GM23338 (cell line): ENCODE data around the gene RBM12. TPM values are rescaled to one million over a fixed set of nuclear protein-coding genes. Genes with fewer than 3 reads are reported as not detected.

Experiments
- ATAC-seq: fragments of 200-7000 bp; cut with Tn5 transposase; 3 replicates; pipeline ENCODE4 v1.9.1; 2020
- DNase-seq: peaks from one replicate; pipeline ENCODE4 v3.0.0-alpha.2; 2015; ENCODE audit warnings: low spot score
- H2AFZ ChIP-seq: fragments of 200-600 bp; sonication (generic); 2 replicates; pipeline ENCODE4 v1.8.0; 2016; ENCODE audit warnings: antibody characterized with exemption, mild to moderate bottlenecking, moderate library complexity
- H3F3A ChIP-seq: fragments of 200-600 bp; sonication (generic); replicated peaks from 2 replicates; pipeline ENCODE4 v1.8.0; 2017; ENCODE audit warnings: antibody characterized with exemption, mixed run types, low read depth
- H3K27ac ChIP-seq: fragments of 200-600 bp; sonication (generic); 2 replicates; pipeline ENCODE4 v1.6.1; 2016; ENCODE audit warnings: low read depth
- H3K27me3 ChIP-seq: fragments of 200-600 bp; sonication (generic); 2 replicates; pipeline ENCODE4 v1.8.0; 2016; ENCODE audit warnings: mild to moderate bottlenecking, mixed run types, moderate library complexity; ENCODE audit not compliant: insufficient read depth
- H3K36me3 ChIP-seq: fragments of 200-600 bp; sonication (generic); 2 replicates; pipeline ENCODE4 v1.8.0; 2016; ENCODE audit warnings: mild to moderate bottlenecking; ENCODE audit not compliant: insufficient read depth
- H3K4me1 ChIP-seq: fragments of 200-600 bp; sonication (generic); 2 replicates; pipeline ENCODE4 v1.8.0; 2016; ENCODE audit warnings: mild to moderate bottlenecking, moderate library complexity; ENCODE audit not compliant: insufficient read depth
- H3K4me2 ChIP-seq: fragments of 200-600 bp; sonication (generic); 2 replicates; pipeline ENCODE4 v1.7.1; 2017; ENCODE audit warnings: mixed run types
- H3K4me3 ChIP-seq: fragments of 200-600 bp; sonication (generic); 2 replicates; pipeline ENCODE4 v1.6.1; 2016; ENCODE audit warnings: mixed run types
- H3K79me2 ChIP-seq: fragments of 200-600 bp; sonication (generic); replicated peaks from 2 replicates; pipeline ENCODE4 v1.8.0; 2017; ENCODE audit warnings: mild to moderate bottlenecking; ENCODE audit not compliant: insufficient read depth
- H3K9me2 ChIP-seq: fragments of 200-600 bp; sonication (generic); 2 replicates; pipeline ENCODE4 v1.8.0; 2017; ENCODE audit not compliant: insufficient read depth
- H4K20me1 ChIP-seq: fragments of 200-600 bp; sonication (generic); replicated peaks from 2 replicates; pipeline ENCODE4 v1.8.0; 2017; ENCODE audit warnings: mild to moderate bottlenecking; ENCODE audit not compliant: insufficient read depth
- H3K27ac Mint-ChIP-seq: 2 replicates; pipeline ENCODE4 v1.8.0; 2020; ENCODE audit warnings: inconsistent platforms, mild to moderate bottlenecking, moderate library complexity, mixed read lengths
- H3K27me3 Mint-ChIP-seq: 3 replicates; pipeline ENCODE4 v1.8.0; 2022; ENCODE audit warnings: low read depth, mild to moderate bottlenecking, moderate library complexity, mixed read lengths, inconsistent platforms; ENCODE audit not compliant: insufficient read depth, poor library complexity
- H3K36me3 Mint-ChIP-seq: 3 replicates; pipeline ENCODE4 v1.8.0; 2021; ENCODE audit warnings: low read depth, mild to moderate bottlenecking, inconsistent platforms, moderate library complexity, mixed read lengths
- H3K4me1 Mint-ChIP-seq: 3 replicates; pipeline ENCODE4 v1.8.0; 2020; ENCODE audit warnings: mild to moderate bottlenecking, inconsistent platforms, mixed read lengths
- H3K4me3 Mint-ChIP-seq: 3 replicates; pipeline ENCODE4 v1.8.0; 2021; ENCODE audit warnings: moderate library complexity, mild to moderate bottlenecking, inconsistent platforms, mixed read lengths
- H3K9me3 Mint-ChIP-seq: 3 replicates; pipeline ENCODE4 v1.8.0; 2020; ENCODE audit warnings: moderate library complexity, mild to moderate bottlenecking, inconsistent platforms, mixed read lengths
- CREB1 ChIP-seq: fragments of 250-450 bp; sonication (Bioruptor Pico); IDR thresholded peaks from 2 replicates; pipeline ENCODE4 v1.5.0; 2020; ENCODE audit warnings: low read depth, mild to moderate bottlenecking, moderate library complexity
- CTCF ChIP-seq, 2 experiments: fragments of 200-600 bp in 1 of 2; sonication (generic) in 1 of 2; conservative IDR thresholded peaks; 2 replicates each; pipeline versions ENCODE4 v1.5.1 to v1.6.1; 2016 to 2017; ENCODE audit warnings: antibody characterized with exemption in 2 of 2, low read depth in 2 of 2, mild to moderate bottlenecking in 2 of 2, moderate library complexity in 1 of 2
- ETS1 ChIP-seq: IDR thresholded peaks from 2 replicates; pipeline ENCODE4 v1.6.1; 2016; ENCODE audit warnings: antibody characterized with exemption
- EZH2 ChIP-seq: fragments of 200-600 bp; sonication (generic); IDR thresholded peaks from one replicate; pipeline ENCODE4 v1.8.0; 2017; ENCODE audit warnings: antibody characterized with exemption, mild to moderate bottlenecking, low read depth; ENCODE audit not compliant: unreplicated experiment
- EZH2phosphoT487 ChIP-seq: fragments of 200-600 bp; sonication (generic); IDR thresholded peaks from one replicate; pipeline ENCODE4 v1.8.1; 2018; ENCODE audit warnings: antibody characterized with exemption; ENCODE audit not compliant: unreplicated experiment
- JUNB ChIP-seq: IDR thresholded peaks from one replicate; pipeline ENCODE4 v1.6.1; 2016; ENCODE audit warnings: antibody characterized with exemption; ENCODE audit not compliant: unreplicated experiment
- NANOG ChIP-seq: IDR thresholded peaks from 2 replicates; pipeline ENCODE4 v1.6.1; 2016; ENCODE audit warnings: antibody characterized with exemption, borderline replicate concordance
- POLR2AphosphoS5 ChIP-seq: IDR thresholded peaks from 2 replicates; pipeline ENCODE4 v1.6.1; 2016; ENCODE audit warnings: antibody characterized with exemption, low read depth
- STAT1 ChIP-seq: IDR thresholded peaks from one replicate; pipeline ENCODE4 v1.6.1; 2016; ENCODE audit warnings: antibody characterized with exemption; ENCODE audit not compliant: unreplicated experiment
- ZNF114 ChIP-seq: fragments of 250-450 bp; sonication (Bioruptor Pico); IDR thresholded peaks from 2 replicates; pipeline ENCODE4 v1.5.0; 2020; ENCODE audit warnings: mild to moderate bottlenecking, moderate library complexity
- ZNF331 ChIP-seq: fragments of 250-450 bp; sonication (Bioruptor Pico); IDR thresholded peaks from 2 replicates; pipeline ENCODE4 v1.5.0; 2020; ENCODE audit warnings: low read depth, mild to moderate bottlenecking, moderate library complexity
- polyA plus RNA-seq: library from polyadenylated mRNA; unstranded; fragments of >200 nt; fragmentation: Nextera tagmentation; extraction: Ambion mirVana; gene quantifications from 2 replicates; pipeline ENCODE4 v1.2.1, GENCODE V29; 2016
- total RNA-seq: library from RNA; depleted of rRNA; stranded (reverse); fragments of >200 nt; shearing (Covaris generic); gene quantifications from 2 replicates; pipeline ENCODE4 v1.2.3, GENCODE V29; 2014
- TF ChIP-seq, protein P1 (sequence below): IDR thresholded peaks from one replicate; pipeline ENCODE4 v1.6.1; 2018; ENCODE audit warnings: antibody characterized with exemption; ENCODE audit not compliant: unreplicated experiment
- TF ChIP-seq, protein P2 (sequence below): fragments of 250-450 bp; sonication (Bioruptor Pico); IDR thresholded peaks from 2 replicates; pipeline ENCODE4 v1.5.0; 2020; ENCODE audit warnings: mild to moderate bottlenecking, moderate library complexity

The RBM12 gene
- total and polyA plus RNA-seq, 2 experiments from 2014 or later: 22.3 to 82.2 TPM

- Histone ChIP-seq H3F3A (no peaks in the 10 kb centered on the region), H3K79me2 (no peaks in the 10 kb centered on the region), H3K36me3 (peaks cover 16% of the 10 kb centered on the region; the same call in 1 of the 2 replicates), H4K20me1 (no peaks in the 10 kb centered on the region), H3K4me2 (no peak overlapping the region), H3K27me3 (no peaks in the 10 kb centered on the region), H3K9me2 (no peaks in the 10 kb centered on the region), H3K27ac (no peak overlapping the region), H3K4me1 (no peaks in the 10 kb centered on the region), H2AFZ (no peak overlapping the region), H3K4me3 (no peak overlapping the region)
- no peak for ATAC-seq
- Mint-ChIP-seq H3K9me3 (peaks cover 16% of the 10 kb centered on the region), H3K4me1 (no peaks in the 10 kb centered on the region), H3K27ac (no peak overlapping the region), H3K36me3 (peaks cover 47% of the 10 kb centered on the region), H3K27me3 (peaks cover 2% of the 10 kb centered on the region), H3K4me3 (no peak overlapping the region)
- TF ChIP-seq STAT1 (no peak), ZNF331 (CRISPR knock-in tag) (no peak), CTCF (conservative IDR thresholded peaks at IDR 0.05; ENCODE audit: low read depth in 2 of 2) (no peak), EZH2phosphoT487 (no peak), NANOG (no peak), ZNF114 (CRISPR knock-in tag) (no peak), POLR2AphosphoS5 (no peak), CREB1 (CRISPR knock-in tag) (no peak), JUNB (no peak), EZH2 (no peak), ETS1 (no peak)
- TF ChIP-seq, protein P1, sequence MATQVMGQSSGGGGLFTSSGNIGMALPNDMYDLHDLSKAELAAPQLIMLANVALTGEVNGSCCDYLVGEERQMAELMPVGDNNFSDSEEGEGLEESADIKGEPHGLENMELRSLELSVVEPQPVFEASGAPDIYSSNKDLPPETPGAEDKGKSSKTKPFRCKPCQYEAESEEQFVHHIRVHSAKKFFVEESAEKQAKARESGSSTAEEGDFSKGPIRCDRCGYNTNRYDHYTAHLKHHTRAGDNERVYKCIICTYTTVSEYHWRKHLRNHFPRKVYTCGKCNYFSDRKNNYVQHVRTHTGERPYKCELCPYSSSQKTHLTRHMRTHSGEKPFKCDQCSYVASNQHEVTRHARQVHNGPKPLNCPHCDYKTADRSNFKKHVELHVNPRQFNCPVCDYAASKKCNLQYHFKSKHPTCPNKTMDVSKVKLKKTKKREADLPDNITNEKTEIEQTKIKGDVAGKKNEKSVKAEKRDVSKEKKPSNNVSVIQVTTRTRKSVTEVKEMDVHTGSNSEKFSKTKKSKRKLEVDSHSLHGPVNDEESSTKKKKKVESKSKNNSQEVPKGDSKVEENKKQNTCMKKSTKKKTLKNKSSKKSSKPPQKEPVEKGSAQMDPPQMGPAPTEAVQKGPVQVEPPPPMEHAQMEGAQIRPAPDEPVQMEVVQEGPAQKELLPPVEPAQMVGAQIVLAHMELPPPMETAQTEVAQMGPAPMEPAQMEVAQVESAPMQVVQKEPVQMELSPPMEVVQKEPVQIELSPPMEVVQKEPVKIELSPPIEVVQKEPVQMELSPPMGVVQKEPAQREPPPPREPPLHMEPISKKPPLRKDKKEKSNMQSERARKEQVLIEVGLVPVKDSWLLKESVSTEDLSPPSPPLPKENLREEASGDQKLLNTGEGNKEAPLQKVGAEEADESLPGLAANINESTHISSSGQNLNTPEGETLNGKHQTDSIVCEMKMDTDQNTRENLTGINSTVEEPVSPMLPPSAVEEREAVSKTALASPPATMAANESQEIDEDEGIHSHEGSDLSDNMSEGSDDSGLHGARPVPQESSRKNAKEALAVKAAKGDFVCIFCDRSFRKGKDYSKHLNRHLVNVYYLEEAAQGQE: no peak
- TF ChIP-seq, protein P2, sequence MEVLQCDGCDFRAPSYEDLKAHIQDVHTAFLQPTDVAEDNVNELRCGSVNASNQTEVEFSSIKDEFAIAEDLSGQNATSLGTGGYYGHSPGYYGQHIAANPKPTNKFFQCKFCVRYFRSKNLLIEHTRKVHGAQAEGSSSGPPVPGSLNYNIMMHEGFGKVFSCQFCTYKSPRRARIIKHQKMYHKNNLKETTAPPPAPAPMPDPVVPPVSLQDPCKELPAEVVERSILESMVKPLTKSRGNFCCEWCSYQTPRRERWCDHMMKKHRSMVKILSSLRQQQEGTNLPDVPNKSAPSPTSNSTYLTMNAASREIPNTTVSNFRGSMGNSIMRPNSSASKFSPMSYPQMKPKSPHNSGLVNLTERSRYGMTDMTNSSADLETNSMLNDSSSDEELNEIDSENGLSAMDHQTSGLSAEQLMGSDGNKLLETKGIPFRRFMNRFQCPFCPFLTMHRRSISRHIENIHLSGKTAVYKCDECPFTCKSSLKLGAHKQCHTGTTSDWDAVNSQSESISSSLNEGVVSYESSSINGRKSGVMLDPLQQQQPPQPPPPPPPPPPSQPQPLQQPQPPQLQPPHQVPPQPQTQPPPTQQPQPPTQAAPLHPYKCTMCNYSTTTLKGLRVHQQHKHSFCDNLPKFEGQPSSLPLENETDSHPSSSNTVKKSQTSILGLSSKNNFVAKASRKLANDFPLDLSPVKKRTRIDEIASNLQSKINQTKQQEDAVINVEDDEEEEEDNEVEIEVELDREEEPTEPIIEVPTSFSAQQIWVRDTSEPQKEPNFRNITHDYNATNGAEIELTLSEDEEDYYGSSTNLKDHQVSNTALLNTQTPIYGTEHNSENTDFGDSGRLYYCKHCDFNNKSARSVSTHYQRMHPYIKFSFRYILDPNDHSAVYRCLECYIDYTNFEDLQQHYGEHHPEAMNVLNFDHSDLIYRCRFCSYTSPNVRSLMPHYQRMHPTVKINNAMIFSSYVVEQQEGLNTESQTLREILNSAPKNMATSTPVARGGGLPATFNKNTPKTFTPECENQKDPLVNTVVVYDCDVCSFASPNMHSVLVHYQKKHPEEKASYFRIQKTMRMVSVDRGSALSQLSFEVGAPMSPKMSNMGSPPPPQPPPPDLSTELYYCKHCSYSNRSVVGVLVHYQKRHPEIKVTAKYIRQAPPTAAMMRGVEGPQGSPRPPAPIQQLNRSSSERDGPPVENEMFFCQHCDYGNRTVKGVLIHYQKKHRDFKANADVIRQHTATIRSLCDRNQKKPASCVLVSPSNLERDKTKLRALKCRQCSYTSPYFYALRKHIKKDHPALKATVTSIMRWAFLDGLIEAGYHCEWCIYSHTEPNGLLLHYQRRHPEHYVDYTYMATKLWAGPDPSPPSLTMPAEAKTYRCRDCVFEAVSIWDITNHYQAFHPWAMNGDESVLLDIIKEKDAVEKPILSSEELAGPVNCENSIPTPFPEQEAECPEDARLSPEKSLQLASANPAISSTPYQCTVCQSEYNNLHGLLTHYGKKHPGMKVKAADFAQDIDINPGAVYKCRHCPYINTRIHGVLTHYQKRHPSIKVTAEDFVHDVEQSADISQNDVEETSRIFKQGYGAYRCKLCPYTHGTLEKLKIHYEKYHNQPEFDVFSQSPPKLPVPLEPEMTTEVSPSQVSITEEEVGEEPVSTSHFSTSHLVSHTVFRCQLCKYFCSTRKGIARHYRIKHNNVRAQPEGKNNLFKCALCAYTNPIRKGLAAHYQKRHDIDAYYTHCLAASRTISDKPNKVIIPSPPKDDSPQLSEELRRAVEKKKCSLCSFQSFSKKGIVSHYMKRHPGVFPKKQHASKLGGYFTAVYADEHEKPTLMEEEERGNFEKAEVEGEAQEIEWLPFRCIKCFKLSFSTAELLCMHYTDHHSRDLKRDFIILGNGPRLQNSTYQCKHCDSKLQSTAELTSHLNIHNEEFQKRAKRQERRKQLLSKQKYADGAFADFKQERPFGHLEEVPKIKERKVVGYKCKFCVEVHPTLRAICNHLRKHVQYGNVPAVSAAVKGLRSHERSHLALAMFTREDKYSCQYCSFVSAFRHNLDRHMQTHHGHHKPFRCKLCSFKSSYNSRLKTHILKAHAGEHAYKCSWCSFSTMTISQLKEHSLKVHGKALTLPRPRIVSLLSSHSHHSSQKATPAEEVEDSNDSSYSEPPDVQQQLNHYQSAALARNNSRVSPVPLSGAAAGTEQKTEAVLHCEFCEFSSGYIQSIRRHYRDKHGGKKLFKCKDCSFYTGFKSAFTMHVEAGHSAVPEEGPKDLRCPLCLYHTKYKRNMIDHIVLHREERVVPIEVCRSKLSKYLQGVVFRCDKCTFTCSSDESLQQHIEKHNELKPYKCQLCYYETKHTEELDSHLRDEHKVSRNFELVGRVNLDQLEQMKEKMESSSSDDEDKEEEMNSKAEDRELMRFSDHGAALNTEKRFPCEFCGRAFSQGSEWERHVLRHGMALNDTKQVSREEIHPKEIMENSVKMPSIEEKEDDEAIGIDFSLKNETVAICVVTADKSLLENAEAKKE (CRISPR knock-in tag): no peak
- DNase-seq: no peak
Measured at GRCh38 chr20:35690265-35690664, 25.6 kb upstream of the RBM12 start.
